Endothelial cell of umbilical vein (primary cell): Measurements from ENCODE around the gene RBM42. TPM values are rescaled to one million over a fixed set of nuclear protein-coding genes. Genes with fewer than 3 reads are reported as not detected.

Experiments
- BruUV-seq: library from RNA; stranded (reverse); fragments of 400-500 nt; replicated peaks from 2 replicates; lab custom pipeline; 2021; lab: Mats Ljungman, UMichigan
- CTCF ChIA-PET: fragments of 300-600, 350-600 bp; sonication (Branson Sonifier 250); formaldehyde crosslinking; loops from one replicate; lab custom pipeline; 2021; ENCODE audit warnings: antibody characterized with exemption, inconsistent platforms; lab: Charles Lee
- POLR2A ChIA-PET: fragments of 300-600, 350-600 bp; sonication (Branson Sonifier 250); formaldehyde crosslinking; loops from one replicate; lab custom pipeline; 2021; ENCODE audit warnings: antibody characterized with exemption, inconsistent platforms; lab: Charles Lee
- DNase-seq: peaks from one replicate; pipeline ENCODE4 v3.0.0-alpha.2; 2011; ENCODE audit warnings: low read depth, low spot score
- FAIRE-seq: peaks from 2 replicates; lab custom pipeline; 2011; peaks lifted over from hg19 to GRCh38; lab: Jason Lieb, UNC
- H2AFZ ChIP-seq: 2 replicates; pipeline ENCODE4 v1.6.0; 2012; ENCODE audit warnings: low read depth, low read length, control low read depth, inconsistent platforms
- H3K27ac ChIP-seq: 2 replicates; pipeline ENCODE4 v1.5.1; 2011; ENCODE audit warnings: low read depth, mild to moderate bottlenecking, control low read depth, low read length, moderate library complexity; ENCODE audit not compliant: insufficient read depth
- H3K27me3 ChIP-seq, 2 experiments: 2 replicates each; pipeline versions ENCODE4 v1.6.0 to v1.6.1; 2011; ENCODE audit warnings: low read length in 2 of 2, mixed read lengths in 1 of 2; ENCODE audit not compliant: control insufficient read depth in 2 of 2, insufficient read depth in 2 of 2
- H3K36me3 ChIP-seq, 2 experiments: 2 replicates in 1 of 2; 3 replicates in 1 of 2; pipeline ENCODE4 v1.5.1; 2011; ENCODE audit warnings: low read length in 2 of 2, mild to moderate bottlenecking in 1 of 2, moderate library complexity in 1 of 2; ENCODE audit not compliant: control insufficient read depth in 2 of 2, insufficient read depth in 2 of 2; ENCODE audit errors: extremely low read depth in 1 of 2
- H3K4me1 ChIP-seq: 3 replicates; pipeline ENCODE4 v1.5.1; 2011; ENCODE audit warnings: mild to moderate bottlenecking, low read length; ENCODE audit not compliant: control insufficient read depth, insufficient read depth; ENCODE audit errors: extremely low read depth
- H3K4me2 ChIP-seq: 2 replicates; pipeline ENCODE4 v1.6.1; 2011; ENCODE audit warnings: low read length, control low read depth, mixed read lengths; ENCODE audit not compliant: insufficient read depth
- H3K4me3 ChIP-seq, 3 experiments: fragments of 200-600 bp in 1 of 3; sonication (generic), shearing (Covaris generic) in 1 of 3; replicated peaks in 1 of 3; 2 replicates each; pipeline ENCODE4 v1.5.1; 2011 to 2016; ENCODE audit warnings: control low read depth in 3 of 3, low read length in 3 of 3, mild to moderate bottlenecking in 2 of 3, inconsistent platforms in 1 of 3, low read depth in 1 of 3, moderate library complexity in 1 of 3; ENCODE audit not compliant: insufficient read depth in 1 of 3
- H3K79me2 ChIP-seq: 2 replicates; pipeline ENCODE4 v1.6.0; 2012; ENCODE audit warnings: low read length, inconsistent platforms; ENCODE audit not compliant: control insufficient read depth, insufficient read depth
- H3K9ac ChIP-seq: replicated peaks from 2 replicates; pipeline ENCODE3; 2011; ENCODE audit warnings: low read length, control low read depth; ENCODE audit not compliant: insufficient read depth; ENCODE audit errors: extremely low read depth
- H3K9me1 ChIP-seq: replicated peaks from 3 replicates; pipeline ENCODE4 v1.6.0; 2011; ENCODE audit warnings: mild to moderate bottlenecking, low read length; ENCODE audit not compliant: control insufficient read depth, insufficient read depth; ENCODE audit errors: extremely low read depth
- H3K9me3 ChIP-seq: replicated peaks from 2 replicates; pipeline ENCODE4 v1.5.1; 2012; ENCODE audit warnings: low read length, inconsistent platforms; ENCODE audit not compliant: control insufficient read depth, insufficient read depth
- H4K20me1 ChIP-seq: replicated peaks from 2 replicates; pipeline ENCODE3; 2011; ENCODE audit warnings: mild to moderate bottlenecking, low read length; ENCODE audit not compliant: control insufficient read depth, insufficient read depth; ENCODE audit errors: extremely low read depth
- CTCF ChIP-seq, 2 donors: IDR thresholded peaks; 1 replicate in 1 of 2; 2 replicates in 1 of 2; pipeline ENCODE4 v1.5.1; 2011; ENCODE audit warnings: low read length in 2 of 2, mild to moderate bottlenecking in 2 of 2, moderate library complexity in 2 of 2, control low read depth in 1 of 2, inconsistent platforms in 1 of 2, low read depth in 1 of 2; ENCODE audit not compliant: insufficient read depth in 1 of 2; ENCODE audit errors: extremely low read depth in 1 of 2
- EZH2 ChIP-seq: IDR thresholded peaks from 2 replicates; pipeline ENCODE4 v1.6.1; 2012; ENCODE audit warnings: borderline replicate concordance, low read depth, mild to moderate bottlenecking, moderate library complexity, low read length, inconsistent platforms; ENCODE audit not compliant: severe bottlenecking
- FOS ChIP-seq: IDR thresholded peaks from 2 replicates; pipeline ENCODE4 v1.6.1; 2011; ENCODE audit warnings: mild to moderate bottlenecking, low read length, moderate library complexity, borderline replicate concordance; ENCODE audit not compliant: insufficient read depth
- GATA2 ChIP-seq: IDR thresholded peaks from 2 replicates; pipeline ENCODE4 v1.7.0; 2011; ENCODE audit warnings: low read depth, mild to moderate bottlenecking, moderate library complexity, mixed read lengths, low read length; ENCODE audit not compliant: insufficient read length, insufficient read depth
- JUN ChIP-seq: IDR thresholded peaks from 2 replicates; pipeline ENCODE4 v1.6.1; 2011; ENCODE audit warnings: borderline replicate concordance, low read depth; ENCODE audit not compliant: insufficient read length, insufficient read depth
- MAX ChIP-seq: IDR thresholded peaks from 2 replicates; pipeline ENCODE4 v1.6.1; 2011; ENCODE audit not compliant: insufficient read depth, insufficient read length
- MYC ChIP-seq: IDR thresholded peaks from one replicate; pipeline ENCODE4 v1.6.1; 2011; ENCODE audit warnings: mild to moderate bottlenecking, low read depth, low read length
- POLR2A ChIP-seq: IDR thresholded peaks from 2 replicates; pipeline ENCODE4 v1.6.1; 2012; ENCODE audit warnings: low read depth, mild to moderate bottlenecking, control low read depth, low read length
- POLR2AphosphoS5 ChIP-seq: IDR thresholded peaks from 2 replicates; pipeline ENCODE4 v1.6.1; 2012; ENCODE audit warnings: low read depth, mild to moderate bottlenecking, control low read depth, low read length, moderate library complexity; ENCODE audit not compliant: insufficient read depth
- dilution Hi-C: fragments of 300-500 bp; cut with MboI; formaldehyde crosslinking; loops from one replicate; pipeline ENCODE4 v1.15.0; 2019; ENCODE audit warnings: low sequenced_read_pairs; ENCODE audit not compliant: extremely low pct_ligation_motif_present
- intact Hi-C: fragments of 100-400 bp; cut with micrococcal nuclease; formaldehyde crosslinking; loops from one replicate; pipeline ENCODE4 v1.10.0; 2022
- polyA plus RNA-seq, 4 experiments: library from polyadenylated mRNA; depleted of rRNA in 3 of 4; stranded (reverse) in 3 of 4; unstranded in 1 of 4; fragments of >200 nt; gene quantifications; 2 replicates each; pipeline versions ENCODE4 v1.2.1 to v1.2.3, GENCODE V29; 2011 to 2012; ENCODE audit warnings: missing spikeins in 1 of 4
- total RNA-seq: library from RNA; stranded (reverse); gene quantifications from 2 replicates; pipeline ENCODE4 v1.2.3, GENCODE V29; 2021

RBM42 gene
- total and polyA plus RNA-seq, 2 donors (not counting 3 experiments of a cell fraction or from before 2014, with no cell fraction given) = 78.3 to 97.3 TPM

- CTCF ChIA-PET = no interaction called here
- intact Hi-C loops = no loop called here
Measured at GRCh38 chr19:35620001-35620400, 8.8 kb upstream of the RBM42 start.

More at GRCh38 chr19:35620001-35620400, 8.8 kb upstream of the RBM42 start:
- Histone ChIP-seq H3K9me3 (no peaks in the 10 kb centered on the region), H3K36me3 (peaks cover 0 to 6% of the 10 kb centered on the region in 2 experiments), H4K20me1 (no peaks in the 10 kb centered on the region), H3K4me2 (no peak overlapping the region), H3K79me2 (no peaks in the 10 kb centered on the region), H3K27me3 (no peaks in the 10 kb centered on the region), H3K27ac (no peak overlapping the region), H3K4me1 (no peaks in the 10 kb centered on the region), H2AFZ (no peak overlapping the region), H3K9ac (no peak overlapping the region), H3K4me3 (no peak overlapping the region), H3K9me1 (no peaks in the 10 kb centered on the region)
- DNase-seq (no peak), FAIRE-seq (no peak)
- TF ChIP-seq CTCF (IDR thresholded peaks at IDR 0.05; ENCODE audit: extremely low read depth in 1 of 2, insufficient read depth in 1 of 2, low read depth in 1 of 2, low read length in 2 of 2) (no peak), FOS (no peak), POLR2A (no peak), MYC (no peak), GATA2 (no peak), JUN (no peak), POLR2AphosphoS5 (no peak), EZH2 (no peak), MAX (no peak)
- dilution Hi-C loops = no loop called here
- no TSS peak for BruUV-seq
- POLR2A ChIA-PET = no interaction called here
